CD4-positive, alpha-beta T cell treated with Interleukin-6 for 4 hours (primary cell): Measurements from ENCODE around the gene GP9.
"Not testable (repeated sequence)": the region's sequence is repeated elsewhere in the genome, so short reads cannot be mapped to it uniquely, and the experiment has no call there.

Experiments used
- DNase-seq: peaks from one replicate; pipeline ENCODE4 v3.0.0-alpha.2; 2020; ENCODE audit warnings: mixed read lengths

GP9 gene

DNA sequence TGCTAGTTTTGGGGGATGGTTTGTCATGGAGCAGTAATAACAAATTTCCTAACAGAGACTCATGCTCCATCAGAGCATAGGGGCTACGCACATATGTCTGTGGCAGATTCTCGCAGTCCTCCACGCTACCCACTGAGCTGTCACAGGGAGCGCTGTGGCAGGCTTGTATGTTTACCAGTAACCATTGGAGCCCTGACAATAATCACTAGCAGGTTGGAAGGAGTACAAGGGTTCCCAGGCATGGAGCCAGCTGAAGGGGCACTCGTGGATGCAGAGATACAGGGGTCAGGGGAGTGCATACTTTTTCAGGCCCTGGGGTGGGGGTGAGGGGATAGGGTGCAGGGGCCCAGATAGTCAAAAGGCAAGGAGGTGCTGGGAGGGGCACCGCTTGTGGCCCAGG, 7.9 kb upstream of the GP9 start:
- no peak for DNase-seq

DNA sequence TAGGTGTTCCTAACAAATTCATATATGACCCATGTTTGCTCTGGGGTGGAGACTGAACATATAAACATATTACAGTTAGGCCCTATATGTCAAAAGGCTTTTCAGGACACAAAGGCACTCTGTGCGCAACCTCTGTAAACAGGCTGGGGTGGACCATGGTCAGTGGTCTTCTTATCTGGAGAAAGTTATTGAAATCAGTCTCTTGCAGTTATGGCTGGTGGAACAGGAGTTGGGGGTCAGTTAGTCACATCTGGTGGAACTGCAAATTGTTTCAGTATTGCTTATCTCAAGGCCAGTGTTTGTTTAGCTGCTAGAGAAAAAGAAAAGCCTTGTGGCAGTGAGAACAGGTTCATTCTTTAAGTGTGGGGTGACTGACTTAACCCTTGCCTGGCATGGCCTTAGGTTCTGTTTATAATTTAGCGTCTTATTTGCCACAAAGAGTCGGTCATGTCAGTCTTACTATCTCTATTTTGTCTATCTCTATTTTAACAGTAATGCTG, 5.9 kb upstream of the GP9 start:
- DNase-seq, result no peak

- no peak for DNase-seq
Measured at GRCh38 chr3:129056451-129057173, 4.0 kb upstream of the GP9 start.

DNA sequence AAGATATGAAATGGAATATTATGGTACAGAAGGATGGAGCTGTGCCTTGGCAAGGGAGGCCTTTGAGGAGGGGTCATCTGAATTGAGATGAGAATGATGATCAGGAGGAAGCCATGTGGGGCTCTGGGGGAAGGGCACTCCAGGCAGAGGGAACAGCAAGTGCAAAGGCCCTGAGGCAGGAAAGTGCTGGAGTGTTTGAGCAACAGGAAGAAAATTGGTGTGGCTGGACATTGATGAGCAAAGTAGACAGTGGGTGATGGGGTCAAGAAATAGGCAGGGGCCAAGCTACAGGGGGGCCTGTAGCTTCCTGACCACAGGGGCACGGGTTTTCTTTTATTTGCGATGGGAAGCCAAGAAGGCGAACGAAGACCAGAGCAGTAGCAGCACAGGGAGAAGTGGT, 3.3 kb upstream of the GP9 start:
- DNase-seq, result no peak

DNA sequence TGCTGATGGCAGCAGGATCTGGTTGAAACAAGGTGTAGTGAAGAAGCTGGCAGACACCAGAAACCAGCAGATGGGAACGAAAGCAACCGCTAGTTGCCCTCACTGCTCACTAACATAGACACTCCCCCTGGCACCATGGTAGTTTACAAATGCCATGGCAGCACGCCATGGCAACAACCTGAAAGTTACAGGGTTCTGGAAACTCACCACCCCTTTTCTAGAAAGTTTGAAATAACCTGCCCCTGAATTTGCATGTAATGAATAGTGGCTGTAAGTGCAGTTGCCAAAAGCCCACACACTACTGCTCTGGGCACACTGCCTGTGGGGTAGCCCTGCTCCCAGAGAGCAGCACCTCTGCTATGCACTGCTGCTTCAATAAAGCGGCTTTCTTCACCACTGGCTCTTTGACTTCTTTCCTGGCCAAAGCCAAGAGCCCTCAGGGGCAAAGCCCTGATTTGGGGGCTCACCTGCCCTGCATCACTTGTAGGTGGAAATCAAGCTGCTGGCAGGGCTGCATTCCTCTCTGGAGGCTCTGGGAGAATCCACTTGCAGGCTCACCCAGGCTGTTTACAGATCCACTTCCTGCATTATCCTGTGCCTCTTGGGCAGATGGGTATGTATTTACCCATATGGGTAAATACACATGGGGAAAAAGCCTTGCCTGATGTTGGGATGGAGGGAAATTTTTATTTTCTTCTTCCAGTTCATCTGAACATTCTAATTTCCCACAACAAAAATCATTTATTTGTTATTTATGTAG, 2.0 kb upstream of the GP9 start:
- DNase-seq, result no peak

DNA sequence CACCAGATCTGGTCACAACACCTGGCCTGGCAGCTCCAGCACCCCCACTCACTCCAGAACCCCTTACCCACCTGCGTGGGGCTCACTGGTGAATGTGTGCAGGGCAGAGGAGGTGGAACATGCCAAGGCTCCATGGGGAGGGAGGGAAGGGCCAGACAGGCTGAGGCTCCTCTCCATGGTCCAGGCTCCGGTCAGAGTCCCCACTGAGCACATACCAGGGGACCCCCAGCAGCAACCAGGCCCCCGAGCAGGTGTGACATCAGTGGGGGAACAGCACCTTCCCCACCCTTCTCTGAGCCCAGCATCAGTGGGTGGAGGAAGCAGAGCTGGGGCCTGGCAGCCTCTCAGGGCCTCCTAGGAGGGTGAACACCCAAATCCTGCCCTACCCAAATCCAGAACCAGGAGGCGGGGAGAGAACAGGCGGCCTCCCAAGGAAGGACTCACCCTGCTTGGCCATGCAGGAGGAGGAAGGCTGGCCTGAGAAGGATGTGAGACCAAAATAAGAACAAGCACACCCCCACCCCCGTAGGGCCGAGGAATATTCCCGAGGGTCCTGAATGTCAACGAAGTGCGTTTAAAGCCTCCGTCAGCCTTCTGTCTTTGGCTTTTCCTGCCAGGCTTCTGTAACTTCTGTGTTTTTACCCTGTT, 1.1 kb upstream of the GP9 start:
- DNase-seq, result no peak

GRCh38 chr3:129061023-129061887, 676 bp downstream of the GP9 start:
- no peak for DNase-seq

GRCh38 chr3:129061888-129062834, 1.6 kb downstream of the GP9 start:
- DNase-seq, result no peak

GRCh38 chr3:129063091-129063640, 2.6 kb downstream of the GP9 start:
- DNase-seq, result no peak

DNA sequence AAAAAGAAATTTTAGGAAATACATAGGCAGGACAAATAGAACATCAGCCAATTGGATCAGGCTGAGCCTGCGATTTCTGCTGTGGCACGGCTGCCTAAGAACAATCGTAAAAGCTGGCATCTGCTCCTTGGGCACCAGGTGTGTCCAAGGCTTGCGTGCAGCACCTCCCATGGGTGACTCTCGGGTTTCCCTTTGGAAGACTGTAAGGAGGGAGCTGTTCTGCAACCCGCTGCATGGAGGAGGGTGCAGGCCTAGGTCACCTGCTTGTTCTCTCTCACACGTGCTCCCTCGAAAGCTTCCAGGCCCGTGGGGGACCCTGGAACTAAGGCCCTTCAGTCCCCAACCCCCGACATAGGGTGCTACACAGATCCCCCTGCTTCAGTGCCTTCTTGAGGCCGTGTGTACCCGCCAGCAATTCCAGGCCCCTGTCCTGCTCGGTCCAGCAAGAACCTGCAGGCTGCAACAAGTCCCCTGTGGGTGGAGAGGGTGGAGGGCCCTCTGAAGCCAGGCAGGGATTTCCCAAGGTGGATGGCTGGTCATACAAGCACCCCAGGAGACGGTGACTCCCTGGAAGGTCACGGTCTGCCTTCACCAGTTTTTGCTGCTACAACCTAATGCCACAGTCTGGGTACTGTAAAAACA, 3.4 kb downstream of the GP9 start:
- no peak for DNase-seq

DNA sequence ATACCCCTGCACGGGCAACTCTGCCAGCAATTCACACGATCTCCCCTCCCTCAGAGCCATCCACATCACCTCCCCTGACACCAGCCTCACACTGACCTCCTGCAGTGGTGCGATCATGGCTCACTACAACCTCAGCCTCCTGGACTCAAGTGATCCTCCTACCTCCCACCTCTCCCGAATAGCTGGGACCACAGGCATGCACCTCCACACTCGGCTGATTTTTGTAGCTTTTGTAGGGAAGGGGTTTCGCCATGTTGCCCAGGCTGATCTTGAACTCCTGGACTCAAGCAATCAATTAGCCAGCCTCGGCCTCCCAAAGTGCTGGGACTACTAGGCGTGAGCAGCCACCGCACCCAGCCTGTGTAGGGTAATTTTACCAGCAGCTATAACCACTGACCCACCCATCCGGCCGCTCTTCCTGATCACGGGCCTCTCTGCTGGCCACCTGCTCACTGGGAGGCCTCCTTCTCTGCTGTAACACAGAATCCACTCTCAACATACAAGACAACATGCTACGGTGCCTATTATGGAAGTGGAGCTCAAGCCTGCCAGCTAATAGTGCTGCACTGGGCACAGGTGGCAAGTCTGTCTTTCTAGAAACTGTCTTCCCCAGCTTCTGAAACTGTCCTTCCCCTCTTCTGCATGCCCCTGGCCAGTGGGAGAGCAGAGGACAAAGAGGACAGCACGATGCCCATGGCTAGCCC, 4.6 kb downstream of the GP9 start:
- no peak for DNase-seq

- DNase-seq, result no peak
Measured at GRCh38 chr3:129065720-129066073, 5.1 kb downstream of the GP9 start.

DNA sequence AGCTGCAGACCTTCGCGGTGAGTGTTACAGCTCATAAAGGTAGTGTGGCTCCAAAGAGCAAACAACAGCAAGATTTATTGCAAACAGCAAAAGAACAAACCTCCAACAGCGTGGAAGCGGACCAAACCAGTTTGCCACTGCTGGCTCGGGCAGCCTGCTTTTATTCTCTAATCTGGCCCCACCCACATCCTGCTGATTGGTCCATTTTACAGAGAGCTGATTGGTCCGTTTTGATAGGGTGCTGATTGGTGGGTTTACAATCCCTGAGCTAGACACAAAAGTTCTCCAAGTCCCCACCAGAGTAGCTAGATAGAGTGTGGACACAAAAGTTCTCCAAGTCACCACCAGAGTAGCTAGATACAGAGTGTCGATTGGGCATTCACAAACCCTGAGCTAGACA, 7.1 kb downstream of the GP9 start:
- not testable (repeated sequence) for DNase-seq

- DNase-seq, result peak; percentile 25
Measured at GRCh38 chr3:129068291-129068886, 7.8 kb downstream of the GP9 start.

GRCh38 chr3:129069313-129070085, 8.9 kb downstream of the GP9 start:
- not testable (repeated sequence) for DNase-seq

DNA sequence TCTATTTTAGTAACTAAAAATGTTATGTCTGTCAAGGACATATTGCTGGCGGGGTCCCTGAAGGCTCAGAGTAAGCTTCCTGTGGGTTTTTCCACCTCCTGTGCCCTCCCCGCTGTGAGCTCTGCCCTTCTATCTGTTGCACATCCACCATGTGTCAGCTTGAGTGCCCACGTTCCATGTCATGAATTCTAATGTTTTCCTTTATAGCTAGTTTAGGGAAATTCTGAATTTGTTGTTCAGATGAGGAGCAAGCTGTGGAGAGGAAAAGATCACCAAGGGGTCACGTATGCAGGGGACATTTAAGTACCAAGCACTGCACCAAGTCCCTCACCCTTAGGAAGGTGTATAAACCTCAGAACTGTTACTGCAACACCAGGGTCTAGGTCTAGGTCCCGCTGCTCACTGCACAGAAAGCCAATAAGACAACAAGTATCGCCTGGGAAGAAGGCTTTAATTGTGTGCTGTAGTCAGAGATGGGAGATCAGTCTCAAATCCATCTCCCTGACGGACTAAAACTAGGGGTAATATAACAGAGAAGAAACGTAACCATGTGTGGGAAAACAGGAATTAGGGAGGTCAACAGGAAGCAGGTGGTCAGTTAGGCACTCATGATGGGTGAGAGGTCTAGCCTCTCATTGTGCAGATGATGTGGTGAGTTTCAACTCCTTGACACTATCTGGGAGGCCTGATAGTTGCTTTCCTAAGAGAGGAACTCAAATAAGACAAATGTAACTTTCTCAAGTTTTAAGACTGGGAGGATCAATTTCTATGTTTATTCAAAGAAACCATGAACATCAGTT, 9.7 kb downstream of the GP9 start:
- no peak for DNase-seq

- no peak for DNase-seq
Measured at GRCh38 chr3:129077222-129077621, 16.6 kb downstream of the GP9 start.

DNA sequence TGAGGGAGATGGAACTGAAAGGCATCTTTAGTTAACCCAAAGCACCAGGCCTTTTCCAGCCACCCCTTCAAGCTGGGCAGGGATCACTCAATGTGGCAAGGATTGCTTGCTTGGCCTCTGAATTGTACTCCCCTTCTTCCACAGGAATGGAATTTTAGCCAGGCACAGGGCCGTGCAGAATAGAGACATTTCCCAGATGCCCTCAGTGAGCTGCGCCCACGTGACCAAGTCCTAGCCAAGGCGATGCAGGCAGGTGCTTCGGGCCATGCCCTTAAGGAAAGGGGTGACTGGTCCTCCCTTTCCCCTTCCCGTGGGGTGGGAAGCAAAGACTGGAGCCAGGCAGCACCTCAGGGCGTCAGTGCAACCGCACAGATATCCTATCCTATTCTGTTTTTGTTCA, 17.9 kb downstream of the GP9 start:
- no peak for DNase-seq
